Cardiac fibroblast (primary cell): ENCODE data around the gene PLPPR3.

Experiments used
- DNase-seq, 2 donors: peaks; one replicate each; pipeline versions ENCODE4 v3.0.0 to v3.0.0-alpha.2; 2010; ENCODE audit warnings: low read depth in 2 of 2
- H3K4me3 ChIP-seq, 2 donors: replicated peaks in 1 of 2; 1 replicate in 1 of 2; 2 replicates in 1 of 2; pipeline ENCODE4 v1.5.1; 2011; ENCODE audit warnings: low read depth in 2 of 2, low read length in 2 of 2, mild to moderate bottlenecking in 2 of 2, moderate library complexity in 1 of 2
- TF ChIP-seq, protein P1 (sequence below): IDR thresholded peaks from one replicate; pipeline ENCODE4 v1.5.1; 2011; ENCODE audit warnings: low read depth, mild to moderate bottlenecking, low read length, inconsistent platforms

Gene PLPPR3

DNA sequence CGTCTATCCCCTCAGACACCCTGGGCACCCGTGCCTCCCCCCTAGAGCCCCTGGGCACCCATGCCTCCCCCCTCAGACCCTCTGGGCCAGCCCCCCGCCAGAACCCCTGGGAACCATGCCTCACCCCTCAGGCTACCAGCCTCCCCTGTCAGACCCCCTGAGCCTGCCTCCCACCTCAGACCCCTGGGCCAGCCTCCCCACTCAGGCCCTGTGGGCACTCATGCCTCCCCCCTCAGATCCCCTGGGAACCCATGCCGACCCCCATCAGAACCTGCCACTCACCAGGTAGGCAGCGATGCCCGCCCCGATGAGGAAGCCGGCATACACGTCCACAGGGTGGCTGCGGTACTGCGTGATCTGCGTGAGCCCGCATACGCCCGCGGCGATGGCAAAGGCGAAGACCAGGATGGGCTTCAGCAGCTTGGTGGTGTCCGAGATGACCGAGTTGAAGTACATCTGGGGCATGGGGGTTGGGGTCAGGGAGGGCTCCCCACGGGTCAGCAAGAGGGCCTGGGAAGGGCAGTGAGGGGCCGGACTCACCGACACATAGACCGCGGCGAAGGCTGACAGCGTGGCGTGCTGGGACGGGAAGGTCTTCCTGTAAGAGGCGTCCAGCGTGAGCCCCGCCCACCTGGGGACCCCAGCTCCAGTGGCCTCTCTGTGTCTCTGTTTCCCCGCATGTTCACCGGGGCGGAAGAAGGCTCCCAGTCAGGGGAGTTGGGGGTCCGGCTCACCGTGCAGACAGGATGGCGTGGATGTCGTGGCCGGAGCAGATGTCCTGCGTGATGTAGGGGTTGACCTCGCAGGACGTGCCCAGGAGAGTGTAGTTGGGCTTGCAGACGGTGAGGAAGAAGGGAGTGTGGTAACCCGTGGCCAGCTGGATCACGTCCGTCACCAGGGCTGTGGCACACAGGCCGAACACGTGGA is 7.3 kb downstream of the PLPPR3 start:
- TF ChIP-seq, protein P1, sequence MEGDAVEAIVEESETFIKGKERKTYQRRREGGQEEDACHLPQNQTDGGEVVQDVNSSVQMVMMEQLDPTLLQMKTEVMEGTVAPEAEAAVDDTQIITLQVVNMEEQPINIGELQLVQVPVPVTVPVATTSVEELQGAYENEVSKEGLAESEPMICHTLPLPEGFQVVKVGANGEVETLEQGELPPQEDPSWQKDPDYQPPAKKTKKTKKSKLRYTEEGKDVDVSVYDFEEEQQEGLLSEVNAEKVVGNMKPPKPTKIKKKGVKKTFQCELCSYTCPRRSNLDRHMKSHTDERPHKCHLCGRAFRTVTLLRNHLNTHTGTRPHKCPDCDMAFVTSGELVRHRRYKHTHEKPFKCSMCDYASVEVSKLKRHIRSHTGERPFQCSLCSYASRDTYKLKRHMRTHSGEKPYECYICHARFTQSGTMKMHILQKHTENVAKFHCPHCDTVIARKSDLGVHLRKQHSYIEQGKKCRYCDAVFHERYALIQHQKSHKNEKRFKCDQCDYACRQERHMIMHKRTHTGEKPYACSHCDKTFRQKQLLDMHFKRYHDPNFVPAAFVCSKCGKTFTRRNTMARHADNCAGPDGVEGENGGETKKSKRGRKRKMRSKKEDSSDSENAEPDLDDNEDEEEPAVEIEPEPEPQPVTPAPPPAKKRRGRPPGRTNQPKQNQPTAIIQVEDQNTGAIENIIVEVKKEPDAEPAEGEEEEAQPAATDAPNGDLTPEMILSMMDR = no peak
- DNase-seq = no peak
- H3K4me3 ChIP-seq = no peak overlapping the region

DNA sequence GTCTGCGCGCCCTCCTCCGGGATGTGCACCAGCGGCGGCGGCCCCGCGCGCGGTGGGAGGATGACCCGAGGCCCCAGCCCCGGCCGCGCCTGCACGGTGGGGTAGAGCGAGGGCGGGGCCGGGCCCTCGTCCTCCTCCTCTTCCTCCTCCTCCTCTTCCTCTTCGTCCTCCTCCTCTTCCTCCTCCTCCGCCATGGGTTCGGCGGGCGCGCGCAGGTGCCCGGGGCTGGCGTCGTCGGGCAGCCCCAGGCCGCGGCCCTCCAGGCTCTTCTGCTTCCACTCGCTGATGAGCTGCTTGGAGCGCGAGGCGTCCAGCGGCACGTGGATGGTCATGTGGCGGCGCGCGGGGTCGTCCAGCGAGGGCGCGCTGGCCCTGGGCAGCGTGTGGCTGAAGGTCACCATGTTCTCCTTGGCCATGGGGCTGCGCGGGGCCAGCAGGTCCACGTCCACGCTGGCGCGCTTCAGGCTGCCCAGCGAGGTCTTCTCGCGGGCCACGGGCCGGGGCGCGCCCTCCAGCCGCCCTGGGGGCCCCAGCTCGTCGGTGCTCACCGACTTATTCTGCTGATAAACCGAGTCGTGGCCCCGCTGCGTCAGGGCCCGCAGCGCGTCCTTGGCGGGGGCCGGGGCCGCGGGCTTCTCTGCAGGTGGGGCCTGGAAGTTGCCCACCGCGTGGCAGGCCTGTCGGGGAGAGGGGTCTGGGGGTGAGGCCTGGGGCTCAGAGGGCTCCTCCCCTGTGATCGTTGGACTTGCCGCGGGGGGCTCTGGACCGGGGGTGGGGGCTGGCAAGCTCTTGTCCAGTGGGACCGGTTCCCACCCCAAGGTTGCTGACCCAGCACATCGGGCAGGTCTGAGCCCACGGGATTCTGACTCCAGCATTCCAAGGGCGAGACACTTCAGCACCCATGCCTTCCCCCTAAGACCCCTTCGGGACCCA is 8.3 kb downstream of the PLPPR3 start:
- no peak for DNase-seq
- no peak overlapping the region for H3K4me3 ChIP-seq
- TF ChIP-seq, protein P1 = no peak

GRCh38 chr19:812747-813218 is 9.0 kb downstream of the PLPPR3 start:
- no peak for DNase-seq
- TF ChIP-seq, protein P1 = no peak
- H3K4me3 ChIP-seq = no peak overlapping the region

GRCh38 chr19:812049-812746 is 9.6 kb downstream of the PLPPR3 start:
- TF ChIP-seq, protein P1 = no peak
- DNase-seq = no peak
- no peak overlapping the region for H3K4me3 ChIP-seq

DNA sequence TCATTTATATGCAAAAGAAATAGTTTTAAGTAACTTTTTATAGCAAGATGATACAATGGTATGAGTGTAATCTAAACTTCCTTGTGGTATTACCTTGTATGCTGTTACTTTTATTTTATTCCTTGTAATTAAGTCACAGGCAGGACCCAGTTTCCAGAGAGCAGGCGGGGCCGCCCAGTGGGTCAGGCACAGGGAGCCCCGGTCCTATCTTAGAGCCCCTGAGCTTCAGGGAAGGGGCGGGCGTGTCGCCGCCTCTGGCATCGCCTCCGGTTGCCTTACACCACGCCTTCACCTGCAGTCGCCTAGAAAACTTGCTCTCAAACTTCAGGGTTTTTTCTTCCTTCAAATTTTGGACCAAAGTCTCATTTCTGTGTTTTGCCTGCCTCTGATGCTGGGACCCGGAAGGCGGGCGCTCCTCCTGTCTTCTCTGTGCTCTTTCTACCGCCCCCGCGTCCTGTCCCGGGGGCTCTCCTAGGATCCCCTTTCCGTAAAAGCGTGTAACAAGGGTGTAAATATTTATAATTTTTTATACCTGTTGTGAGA is 10.2 kb downstream of the PLPPR3 start:
- H3K4me3 ChIP-seq = no peak overlapping the region
- DNase-seq = no peak
- TF ChIP-seq, protein P1 = no peak

DNA sequence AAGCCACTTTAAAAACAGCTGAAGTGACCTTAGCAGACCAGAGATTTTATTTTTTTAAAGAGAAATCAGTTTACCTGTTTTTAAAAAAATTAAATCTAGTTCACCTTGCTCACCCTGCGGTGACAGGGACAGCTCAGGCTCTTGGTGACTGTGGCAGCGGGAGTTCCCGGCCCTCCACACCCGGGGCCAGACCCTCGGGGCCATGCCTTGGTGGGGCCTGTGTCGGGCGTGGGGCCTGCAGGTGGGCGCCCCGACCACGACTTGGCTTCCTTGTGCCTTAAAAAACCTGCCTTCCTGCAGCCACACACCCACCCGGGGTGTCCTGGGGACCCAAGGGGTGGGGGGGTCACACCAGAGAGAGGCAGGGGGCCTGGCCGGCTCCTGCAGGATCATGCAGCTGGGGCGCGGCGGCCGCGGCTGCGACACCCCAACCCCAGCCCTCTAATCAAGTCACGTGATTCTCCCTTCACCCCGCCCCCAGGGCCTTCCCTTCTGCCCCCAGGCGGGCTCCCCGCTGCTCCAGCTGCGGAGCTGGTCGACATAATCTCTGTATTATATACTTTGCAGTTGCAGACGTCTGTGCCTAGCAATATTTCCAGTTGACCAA is 10.8 kb downstream of the PLPPR3 start:
- H3K4me3 ChIP-seq = no peak overlapping the region
- TF ChIP-seq, protein P1 = no peak
- no peak for DNase-seq
